IPS DF 4.7 (cell line): ENCODE data around the gene ALMS1.
"Not testable (repeated sequence)": the region's sequence is repeated elsewhere in the genome, so short reads cannot be mapped to it uniquely, and the experiment has no call there.

Source experiments
- DNase-seq: peaks from one replicate; pipeline ENCODE4 v3.0.0-alpha.2; 2013; ENCODE audit warnings: low spot score; ENCODE audit errors: extremely low read depth

ALMS1 gene

DNA sequence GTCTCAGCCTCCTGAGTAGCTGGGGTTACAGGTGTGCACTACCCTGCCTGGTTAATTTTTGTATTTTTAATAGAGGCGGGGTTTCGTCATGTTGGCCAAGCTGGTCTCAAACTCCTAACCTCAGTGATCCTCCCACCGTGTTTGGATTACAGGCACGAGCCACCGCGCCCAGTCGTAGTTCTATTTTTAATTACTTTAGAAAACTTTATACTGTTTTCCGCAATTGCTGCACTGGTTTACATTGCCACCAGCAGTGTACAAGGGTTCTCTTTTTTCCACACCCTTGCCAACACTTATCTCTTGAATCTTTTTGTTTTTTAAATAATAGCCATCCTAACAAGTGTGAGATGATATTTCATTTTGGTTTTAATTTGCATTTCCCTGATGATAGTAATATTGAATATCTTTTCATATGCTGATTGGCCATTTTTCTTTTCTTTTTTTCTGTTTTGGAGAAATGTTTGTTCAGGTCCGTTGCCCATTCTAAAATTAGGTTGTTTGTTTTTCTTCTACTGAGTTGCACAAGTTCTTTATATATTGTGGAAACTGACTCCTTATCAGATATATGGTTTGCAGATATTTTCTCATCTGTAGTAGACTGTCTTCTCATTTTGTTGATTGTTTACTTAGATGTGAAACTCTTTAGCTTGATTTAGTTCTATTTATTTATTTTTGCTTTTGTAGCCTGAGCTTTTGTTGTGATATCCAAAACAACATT, 16.9 kb downstream of the ALMS1 start:
- DNase-seq, result no peak

DNA sequence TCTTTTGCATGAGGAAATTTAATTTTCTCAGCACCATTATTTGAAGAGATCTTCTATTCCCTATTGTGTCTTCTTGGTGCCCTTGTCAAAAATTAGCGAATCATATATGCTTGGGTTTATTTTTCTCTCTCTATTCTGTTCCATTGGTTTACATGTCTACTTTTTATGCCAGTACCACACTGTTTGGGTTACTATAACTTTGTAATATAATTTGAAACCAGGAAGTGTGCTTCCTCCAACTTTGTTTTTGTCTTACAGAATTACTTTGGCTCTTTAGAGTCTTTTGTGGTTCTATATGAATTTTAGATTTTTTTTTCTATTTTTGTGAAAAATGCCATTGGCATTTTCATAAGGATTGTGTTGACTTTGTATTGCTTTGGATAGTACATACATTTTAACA, 17.6 kb downstream of the ALMS1 start:
- no peak for DNase-seq

DNA sequence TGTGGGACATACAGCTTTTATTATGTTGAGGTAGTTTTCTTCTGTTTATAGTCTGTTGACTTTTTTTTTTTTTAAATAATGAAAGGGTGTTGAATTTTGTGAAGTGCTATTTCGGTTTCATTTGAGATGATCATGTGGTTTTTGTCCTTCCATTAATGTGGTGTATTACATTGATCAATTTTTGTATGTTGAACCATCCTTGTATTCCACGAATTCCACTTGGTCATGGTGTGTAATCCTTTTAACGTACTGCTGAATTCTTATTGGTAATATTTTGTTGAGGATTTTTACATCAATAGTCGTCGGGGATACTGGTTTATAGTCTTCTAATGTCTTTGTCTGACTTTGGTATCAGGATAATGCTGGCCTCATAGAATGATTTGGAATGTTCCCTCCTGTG, 18.8 kb downstream of the ALMS1 start:
- no peak for DNase-seq

- DNase-seq, result no peak
These were observed 21.4 kb downstream of the ALMS1 start for GRCh38 chr2:73406996-73407395.

- no peak for DNase-seq
These were observed 22.6 kb downstream of the ALMS1 start for GRCh38 chr2:73408198-73408597.

DNA sequence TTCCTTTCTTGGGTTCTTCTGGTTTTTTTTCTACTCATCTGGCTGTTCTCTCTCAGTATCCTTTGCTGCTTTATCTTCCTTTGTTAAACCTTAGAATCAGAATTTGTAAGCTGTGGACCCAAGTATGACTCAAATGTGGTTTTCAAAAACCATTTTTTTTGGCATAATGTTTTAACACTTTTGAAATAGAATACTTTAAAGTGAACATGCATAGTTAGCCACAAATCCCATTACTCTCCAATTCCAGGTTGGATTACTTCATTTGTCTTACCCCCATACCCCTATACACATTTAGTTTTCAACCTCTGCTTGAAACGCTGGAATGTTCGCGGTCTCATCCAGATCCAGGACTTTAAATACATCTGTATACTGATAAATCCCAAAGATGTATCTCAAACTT, 29.1 kb downstream of the ALMS1 start:
- no peak for DNase-seq

- no peak for DNase-seq
These were observed 30.3 kb downstream of the ALMS1 start for GRCh38 chr2:73415906-73416305.

GRCh38 chr2:73418343-73418742, 32.7 kb downstream of the ALMS1 start:
- no peak for DNase-seq

DNA sequence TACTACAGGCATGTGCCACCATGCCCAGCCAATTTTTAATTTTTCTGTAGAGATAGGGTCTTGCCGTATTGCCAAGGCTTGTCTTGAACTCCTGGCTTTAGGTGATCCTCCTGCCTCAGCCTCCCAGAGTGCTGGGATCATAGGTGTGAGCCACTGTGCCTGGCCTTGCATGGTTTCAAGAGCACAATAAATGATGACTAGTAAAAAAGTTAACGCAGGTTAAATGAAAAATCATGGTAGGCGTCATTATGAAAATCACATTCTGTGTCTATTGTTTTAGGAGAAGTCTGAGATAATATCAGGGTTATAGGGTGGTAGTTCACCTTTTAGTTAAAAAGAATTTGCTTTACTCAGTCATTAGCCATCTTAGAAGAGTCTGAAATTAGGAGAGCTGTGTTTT, 38.3 kb downstream of the ALMS1 start:
- DNase-seq, result no peak

GRCh38 chr2:73426176-73426575, 40.5 kb downstream of the ALMS1 start:
- DNase-seq, result no peak

DNA sequence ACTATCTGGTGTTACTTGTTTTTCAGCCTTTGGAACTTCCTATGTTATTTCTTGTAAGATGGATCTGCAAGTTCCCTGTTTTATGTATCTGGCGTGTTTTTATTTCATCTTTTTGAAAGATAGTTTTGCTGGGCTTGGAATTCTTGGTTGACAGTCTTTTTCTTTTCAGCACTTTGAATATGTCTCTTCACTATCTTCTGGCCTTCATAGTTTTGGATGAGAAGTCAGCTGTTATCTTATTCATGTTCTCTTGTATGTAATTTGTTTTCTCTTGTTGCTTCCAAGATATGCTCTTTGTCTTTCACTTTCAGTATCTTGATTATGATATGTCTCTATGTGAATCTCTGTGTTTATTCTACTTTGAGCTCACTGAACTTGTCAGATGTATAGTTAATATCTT, 50.4 kb downstream of the ALMS1 start:
- DNase-seq, result no peak

DNA sequence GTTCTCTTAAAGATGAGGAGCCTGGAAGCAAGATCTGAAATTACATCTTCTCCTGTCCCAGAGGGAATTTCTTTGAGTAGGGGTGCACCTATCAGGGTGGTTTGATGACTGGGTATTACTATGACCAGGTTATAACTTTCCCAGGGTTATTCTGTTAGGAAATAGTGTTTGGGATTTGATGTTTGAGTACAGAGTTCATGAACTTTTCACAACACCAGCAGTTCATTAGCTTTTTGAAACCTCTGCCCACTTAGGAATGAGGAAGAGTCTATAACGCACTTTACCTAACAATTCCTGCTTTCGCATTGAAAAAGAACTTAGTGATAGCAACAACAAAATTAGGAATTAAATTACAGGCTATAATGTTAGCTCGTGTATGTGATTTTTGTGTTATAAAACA, 58.6 kb downstream of the ALMS1 start:
- DNase-seq, result no peak

DNA sequence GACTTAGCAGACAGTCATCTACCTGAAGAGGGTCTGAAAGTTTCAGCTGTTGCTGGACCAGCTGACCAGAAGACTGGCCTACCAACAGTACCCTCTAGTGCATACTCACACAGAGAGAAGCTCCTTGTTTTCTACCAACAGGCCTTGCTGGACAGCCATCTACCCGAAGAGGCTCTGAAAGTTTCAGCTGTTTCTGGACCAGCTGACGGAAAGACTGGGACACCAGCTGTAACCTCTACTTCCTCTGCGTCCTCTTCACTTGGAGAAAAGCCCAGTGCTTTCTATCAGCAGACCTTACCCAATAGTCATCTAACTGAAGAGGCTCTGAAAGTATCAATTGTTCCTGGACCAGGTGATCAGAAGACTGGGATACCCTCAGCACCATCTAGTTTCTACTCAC, 63.2 kb downstream of the ALMS1 start:
- DNase-seq, result no peak

GRCh38 chr2:73449404-73449803, 63.8 kb downstream of the ALMS1 start:
- DNase-seq, result no peak

- DNase-seq, result no peak
These were observed 65.8 kb downstream of the ALMS1 start for GRCh38 chr2:73451263-73451972.

- DNase-seq, result no peak
These were observed 72.3 kb downstream of the ALMS1 start for GRCh38 chr2:73457982-73458381.

DNA sequence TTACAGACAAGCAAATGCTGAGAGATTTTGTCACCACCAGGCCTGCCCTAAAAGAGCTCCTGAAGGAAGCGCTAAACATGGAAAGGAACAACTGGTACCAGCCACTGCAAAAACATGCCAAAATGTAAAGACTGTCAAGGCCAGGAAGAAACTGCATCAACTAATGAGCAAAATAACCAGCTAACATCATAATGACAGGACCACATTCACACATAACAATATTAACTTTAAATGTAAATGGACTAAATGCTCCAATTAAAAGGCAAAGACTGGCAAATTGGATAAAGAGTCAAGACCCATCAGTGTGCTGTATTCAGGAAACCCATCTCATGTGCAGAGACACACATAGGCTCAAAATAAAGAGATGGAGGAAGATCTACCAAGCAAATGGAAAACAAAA, 76.8 kb downstream of the ALMS1 start:
- DNase-seq, result not testable (repeated sequence)

DNA sequence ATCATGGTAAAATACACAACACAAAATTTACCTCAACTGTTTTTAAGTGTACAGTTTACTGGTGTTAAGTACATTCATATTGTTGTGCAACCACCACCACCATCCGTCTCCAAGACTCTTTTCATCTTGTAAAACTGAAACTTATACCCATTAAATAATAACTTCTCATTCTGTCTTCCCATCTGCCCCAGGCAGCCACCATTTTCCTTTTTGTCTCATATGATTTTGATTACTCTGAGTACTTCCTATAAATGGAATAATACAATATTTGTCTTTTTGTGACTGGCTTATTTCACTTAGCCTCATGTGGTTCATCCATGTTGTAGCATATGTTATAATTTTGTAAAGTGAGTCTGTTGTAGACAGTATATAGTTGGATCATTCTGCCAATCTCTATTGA, 82.7 kb downstream of the ALMS1 start:
- DNase-seq, result no peak

DNA sequence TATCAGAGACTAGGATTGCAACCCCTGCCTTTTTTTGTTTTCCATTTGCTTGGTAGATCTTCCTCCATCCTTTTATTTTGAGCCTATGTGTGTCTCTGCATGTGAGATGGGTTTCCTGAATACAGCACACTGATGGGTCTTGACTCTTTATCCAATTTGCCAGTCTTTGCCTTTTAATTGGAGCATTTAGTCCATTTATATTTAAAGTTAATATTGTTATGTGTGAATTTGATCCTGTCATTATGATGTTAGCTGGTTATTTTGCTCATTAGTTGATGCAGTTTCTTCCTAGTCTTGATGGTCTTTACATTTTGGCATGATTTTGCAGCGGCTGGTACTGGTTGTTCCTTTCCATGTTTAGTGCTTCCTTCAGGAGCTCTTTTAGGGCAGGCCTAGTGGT, 98.2 kb downstream of the ALMS1 start:
- not testable (repeated sequence) for DNase-seq

DNA sequence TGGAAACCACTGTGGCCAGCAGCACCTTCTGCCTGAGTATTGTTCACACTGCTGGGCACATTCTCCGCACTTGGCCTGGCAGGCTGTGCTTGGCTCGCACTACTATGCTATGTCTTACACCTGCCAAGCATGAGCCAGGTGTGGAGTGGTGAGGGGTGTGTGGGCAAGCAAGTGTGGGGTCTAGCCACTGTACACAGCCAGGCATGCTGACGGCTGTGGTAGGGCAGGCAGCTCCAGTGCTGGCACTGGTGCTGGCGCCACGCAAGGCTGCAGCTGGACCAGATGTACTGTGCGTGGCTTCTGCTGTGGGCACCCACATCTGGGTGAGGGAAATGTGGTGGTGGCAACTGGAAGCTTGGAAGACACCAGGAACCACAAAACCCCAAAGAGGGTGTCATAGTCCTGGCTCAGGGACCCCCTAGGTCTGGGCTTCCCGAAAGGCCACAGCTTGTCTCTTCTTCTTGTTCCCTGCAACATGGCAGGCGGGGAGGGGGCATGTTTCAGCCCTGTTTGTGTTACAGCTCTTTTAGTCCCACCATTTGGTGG, 101.5 kb downstream of the ALMS1 start:
- DNase-seq, result no peak

DNA sequence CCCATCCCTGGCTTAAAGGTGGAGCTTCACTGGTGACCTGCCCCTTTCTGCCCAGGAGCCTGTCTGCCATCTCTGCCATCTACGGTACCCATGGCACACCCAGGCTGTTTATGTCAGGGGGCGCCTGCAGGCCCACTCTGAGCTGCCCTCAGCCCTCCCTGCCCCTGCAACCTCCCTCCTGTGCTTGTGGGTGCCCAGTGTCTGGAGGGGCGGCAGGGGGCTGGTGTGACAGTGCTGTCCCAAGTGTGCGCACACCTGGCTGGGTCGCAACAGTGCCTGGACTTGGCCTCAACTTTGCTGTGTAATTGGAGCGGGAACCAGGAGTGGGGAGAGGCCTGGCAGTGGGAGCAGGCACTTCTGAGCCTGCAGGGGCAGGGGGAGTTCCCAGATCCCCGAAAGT, 102.4 kb downstream of the ALMS1 start:
- DNase-seq, result no peak

DNA sequence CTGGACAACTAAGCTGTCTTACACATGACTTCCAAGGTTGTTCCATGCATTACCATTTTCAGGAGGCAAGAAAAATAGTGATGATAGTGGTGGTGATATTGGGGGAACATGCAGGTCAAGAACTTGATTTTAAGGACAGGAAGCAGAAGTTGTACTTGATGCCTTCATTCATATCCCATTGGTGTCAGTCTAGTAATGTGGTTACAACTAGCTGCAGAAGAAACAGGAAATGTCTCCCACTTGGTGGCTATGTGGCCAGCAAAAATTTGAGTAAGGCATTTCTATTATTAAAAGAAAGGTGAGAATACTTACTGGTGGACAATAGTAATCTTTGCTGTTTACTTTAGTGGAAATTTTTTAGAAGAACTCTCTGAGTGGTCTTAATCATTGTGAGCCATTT, 103.4 kb downstream of the ALMS1 start:
- DNase-seq, result no peak

DNA sequence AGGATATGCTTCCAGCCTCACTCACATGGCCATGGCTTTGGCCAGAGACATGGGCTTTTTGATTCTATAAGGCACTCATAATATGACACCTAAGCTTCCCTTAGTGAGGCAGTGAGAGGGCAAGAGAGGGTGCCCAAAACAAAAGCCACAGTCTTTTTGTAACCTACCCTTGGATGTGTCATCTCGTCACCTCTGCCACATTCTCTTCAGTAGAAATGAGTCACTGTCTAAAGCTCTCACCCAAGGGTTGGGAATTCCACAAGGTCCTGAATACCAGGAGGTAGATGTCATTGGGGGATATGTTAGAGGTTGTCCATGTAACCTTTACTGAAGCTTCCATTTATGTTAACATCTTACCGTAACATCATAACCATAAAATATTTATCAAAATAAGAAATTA, 108.4 kb downstream of the ALMS1 start:
- no peak for DNase-seq
